ENCODE data around the gene DLGAP1.

Gene DLGAP1

DNA sequence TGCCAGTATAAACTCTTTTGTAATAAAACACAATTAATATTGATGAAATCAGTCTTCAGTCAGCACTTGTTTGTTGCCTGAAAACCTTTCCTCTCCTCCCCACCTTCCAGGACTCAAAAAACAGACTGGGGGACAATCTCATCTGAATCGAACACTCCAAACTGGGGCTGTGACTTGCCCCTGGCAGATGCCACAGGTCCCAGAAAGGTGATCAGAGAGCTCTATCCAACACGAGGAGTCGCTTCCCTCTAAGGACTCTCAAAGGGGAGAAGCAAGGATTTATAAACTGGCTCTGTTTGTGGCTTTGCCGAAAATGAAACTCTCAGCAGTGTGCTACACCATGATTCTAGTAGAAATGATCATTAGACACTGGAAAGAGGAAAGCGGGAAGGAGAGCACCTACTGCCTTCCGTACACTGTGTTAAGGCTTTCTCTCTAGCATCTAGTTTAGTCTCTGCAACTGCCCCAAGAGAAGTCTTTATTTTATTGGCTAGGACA, 805.9 kb downstream of the DLGAP1 start:
- DNase-seq: no peak

DNA sequence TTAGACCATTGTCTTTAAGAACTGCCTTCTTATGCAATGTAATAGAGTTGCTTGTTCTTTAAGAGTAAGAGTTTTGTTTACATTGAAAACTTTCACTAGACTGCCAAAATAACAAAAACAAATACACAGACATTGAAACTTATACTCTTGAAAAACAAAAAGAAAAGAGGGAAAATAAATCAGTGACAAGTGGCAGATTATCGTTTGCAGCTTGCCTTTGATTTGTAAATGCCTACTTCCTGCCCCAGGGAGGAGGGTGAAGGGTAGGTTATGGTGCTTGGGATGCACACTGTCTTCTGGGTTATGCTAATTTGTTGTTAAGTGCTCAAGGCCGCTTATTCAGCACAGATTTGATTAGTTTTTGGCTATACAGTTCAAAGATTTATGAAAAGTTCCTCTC, 806.5 kb downstream of the DLGAP1 start:
- DNase-seq: peak; percentile 60

DNA sequence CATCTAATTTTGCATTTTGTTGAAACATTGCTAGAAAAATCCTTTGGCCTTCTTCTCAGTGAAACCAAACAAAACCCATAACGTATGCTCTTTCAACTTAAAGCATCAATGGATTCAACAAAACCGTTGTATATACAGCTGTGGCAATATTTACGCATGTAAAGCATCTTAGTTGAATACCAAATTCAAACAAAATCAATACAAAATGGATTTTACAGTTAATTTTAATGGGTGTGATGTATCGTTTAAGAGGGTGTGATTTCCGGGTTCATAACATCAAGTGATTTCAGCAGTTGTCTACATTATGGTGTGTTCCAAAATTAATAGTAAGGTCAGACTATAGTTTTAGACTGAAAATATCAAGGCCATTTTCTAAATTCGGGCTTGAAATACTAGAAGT, 806.9 kb downstream of the DLGAP1 start:
- no peak for DNase-seq

DNA sequence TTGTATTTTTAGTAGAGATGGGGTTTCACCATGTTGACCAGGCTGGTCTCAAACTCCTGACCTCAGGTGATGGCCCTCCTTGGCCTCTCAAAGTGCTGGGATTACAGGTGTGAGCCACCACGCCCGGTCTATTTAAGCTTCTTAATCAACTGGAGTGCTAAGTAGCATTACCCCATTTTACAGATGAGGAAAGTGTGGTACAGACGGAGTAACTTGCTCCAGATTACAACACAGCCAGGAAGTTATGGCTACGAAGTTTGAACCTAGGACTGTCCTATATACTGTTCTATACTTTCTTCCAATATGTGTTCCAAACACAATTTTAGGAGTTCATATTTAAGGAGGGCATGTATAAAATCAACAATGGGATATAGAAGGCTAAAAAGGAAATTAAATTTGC, 807.5 kb downstream of the DLGAP1 start:
- DNase-seq: no peak

DNA sequence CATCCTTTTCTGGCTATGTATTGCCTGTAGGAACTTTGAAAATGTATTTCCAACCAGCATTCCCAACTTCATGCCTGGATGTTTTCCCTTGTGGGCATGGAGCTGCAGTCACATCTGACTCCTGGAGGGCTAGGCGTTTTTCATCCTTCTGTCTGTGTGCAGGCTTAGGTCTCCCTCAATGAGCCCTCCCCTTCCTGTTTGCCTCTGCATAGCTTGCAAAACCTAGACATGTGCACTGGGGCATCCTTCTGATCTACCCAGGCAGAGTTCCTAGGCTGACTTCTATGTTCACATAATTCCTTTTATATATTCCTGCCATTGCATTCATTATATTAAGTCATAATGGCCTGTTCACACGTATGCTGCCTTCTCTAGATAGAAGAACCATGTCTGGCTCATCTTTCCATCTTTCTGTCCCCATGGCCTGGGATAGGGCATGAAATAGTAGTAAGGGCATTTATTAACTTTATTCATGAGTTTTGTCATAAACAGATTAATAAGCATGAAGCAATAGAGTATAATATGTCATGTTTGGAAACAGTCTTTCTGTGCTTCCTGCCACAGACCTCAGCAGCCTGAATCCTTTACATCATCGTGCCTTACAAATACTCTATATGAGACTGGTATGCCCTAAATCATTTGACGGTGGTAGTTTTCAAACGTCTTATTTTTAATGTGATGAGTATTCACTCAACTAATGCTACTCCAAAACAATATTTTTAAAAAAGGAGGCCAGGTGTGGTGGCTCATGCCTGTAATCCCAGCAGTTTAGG, 809.5 kb downstream of the DLGAP1 start:
- DNase-seq: no peak

DNA sequence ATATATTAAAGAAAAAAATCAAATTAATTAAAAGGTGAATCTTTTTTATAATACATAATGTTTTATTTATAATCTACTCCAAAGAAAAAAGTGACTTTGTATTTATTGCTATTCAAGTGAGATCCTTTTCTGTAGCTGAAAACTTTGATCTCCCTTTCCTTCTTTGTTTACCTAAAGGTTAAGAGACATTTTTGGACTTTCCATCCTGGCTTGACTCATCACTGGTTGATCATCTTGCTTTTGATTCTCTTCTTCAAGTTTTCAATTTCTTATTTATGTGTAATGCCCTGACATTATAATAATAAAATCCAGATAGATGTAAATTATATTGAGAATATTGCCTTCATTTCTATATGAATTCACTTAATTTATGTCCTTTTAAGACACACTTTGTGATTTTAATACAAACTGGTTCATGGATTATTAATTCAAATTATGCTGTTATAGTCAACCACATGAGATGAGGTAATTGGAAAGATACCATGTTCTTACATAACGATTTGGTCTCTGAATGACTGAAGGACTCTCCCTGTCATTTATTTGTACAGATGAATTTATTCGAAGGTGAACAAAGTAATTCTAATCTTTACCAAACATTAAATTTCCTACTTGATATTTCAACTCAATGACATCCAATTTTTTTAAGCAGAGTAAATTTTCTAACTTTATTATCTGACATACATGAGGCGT, 820.7 kb downstream of the DLGAP1 start:
- DNase-seq: no peak

DNA sequence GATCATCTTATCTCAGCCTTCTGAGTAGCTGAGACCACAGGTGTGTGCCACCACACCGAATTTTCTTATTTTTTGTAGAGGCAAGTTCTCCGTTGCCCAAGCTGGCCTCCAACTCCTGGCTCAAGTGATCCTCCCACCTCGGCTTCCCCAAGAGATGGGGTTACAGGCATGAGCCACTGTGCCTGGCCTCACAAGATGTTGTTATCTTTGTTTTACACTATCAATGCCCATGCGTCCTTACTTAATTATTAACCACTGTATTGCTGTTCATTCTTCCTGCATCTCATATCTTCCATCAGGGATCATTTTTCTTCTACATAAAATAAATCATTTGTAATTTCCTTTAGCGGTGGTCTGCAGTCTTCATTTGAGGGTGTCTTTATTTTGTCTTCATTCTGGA, 823.2 kb downstream of the DLGAP1 start:
- DNase-seq: no peak

DNA sequence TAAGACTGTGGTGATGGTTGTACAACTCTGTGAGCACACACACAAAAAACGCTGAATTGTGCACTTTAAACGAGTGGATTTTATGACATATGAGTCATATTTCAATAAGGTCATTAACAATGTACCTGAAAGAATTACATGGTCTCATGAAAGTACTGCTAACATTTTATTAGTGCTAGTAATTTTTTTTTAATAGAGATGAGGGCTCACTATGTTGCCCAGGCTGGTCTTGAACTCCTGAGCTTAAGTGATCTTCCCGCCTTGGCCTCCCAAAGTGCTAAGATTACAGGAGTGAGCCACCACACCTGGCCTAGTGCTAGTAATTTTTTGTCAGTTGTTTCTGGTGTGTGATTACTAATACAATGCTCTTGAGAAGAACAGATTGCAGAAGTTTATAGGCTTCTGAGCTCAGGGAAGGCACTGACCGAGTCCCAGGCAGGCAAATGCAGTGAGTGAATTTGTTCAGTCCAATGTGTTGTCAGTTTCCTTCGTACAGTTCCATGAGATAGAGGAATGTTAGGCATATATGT, 828.1 kb downstream of the DLGAP1 start:
- DNase-seq: no peak

DNA sequence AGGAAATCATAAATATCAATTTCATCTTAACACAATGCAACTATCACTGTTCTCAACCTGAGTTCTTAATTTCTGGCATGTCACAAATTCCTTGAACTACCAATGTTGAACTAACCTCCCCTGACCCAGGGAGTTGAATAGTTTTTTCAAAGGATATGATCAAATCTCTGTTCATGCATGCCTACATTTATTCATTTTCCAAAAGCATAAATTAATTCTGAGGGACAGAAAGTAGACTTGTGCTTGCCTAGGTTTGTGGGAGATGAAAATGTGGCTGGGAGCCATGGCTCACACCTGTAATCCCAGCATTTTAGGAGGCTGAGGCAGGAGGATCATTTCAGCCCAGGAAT, 829.4 kb downstream of the DLGAP1 start:
- DNase-seq: no peak

DNA sequence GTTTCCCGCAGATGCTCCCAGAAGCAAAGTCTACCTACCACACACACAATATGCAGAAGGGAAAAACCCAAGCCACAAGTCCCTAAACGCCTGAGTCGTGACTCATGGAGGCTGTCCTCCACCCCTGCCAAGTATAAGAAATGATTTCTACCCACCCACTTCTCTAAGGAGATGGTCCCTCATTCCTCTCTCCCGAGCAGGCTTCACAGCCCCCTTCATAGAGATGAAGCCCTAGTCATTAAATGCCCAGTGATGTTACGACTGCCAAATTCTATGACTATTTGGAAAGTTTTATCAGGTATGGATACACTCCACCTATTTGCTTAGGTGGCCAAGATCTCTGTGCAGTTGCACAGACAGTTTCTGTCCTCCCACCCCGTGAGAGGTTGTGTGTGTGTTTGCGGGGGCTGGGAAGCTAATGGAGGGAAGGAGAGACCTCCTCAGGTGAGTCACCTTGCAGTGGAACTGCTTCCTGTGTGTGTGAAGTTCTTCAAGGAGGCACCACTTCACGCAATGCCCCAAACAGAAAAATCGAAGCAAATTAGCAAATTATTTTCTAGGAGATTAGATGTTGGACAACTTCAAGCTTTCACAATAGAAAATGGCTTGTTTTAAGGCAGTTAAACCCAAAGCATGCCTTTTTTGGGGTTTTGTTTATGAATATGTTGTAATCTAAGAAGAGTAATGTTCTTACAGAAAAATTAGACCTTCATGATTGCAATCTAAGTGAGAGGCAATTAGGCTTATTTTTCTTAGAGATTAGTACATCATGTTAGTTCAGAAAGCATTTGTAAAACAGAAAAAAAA, 830.0 kb downstream of the DLGAP1 start:
- no peak for DNase-seq

DNA sequence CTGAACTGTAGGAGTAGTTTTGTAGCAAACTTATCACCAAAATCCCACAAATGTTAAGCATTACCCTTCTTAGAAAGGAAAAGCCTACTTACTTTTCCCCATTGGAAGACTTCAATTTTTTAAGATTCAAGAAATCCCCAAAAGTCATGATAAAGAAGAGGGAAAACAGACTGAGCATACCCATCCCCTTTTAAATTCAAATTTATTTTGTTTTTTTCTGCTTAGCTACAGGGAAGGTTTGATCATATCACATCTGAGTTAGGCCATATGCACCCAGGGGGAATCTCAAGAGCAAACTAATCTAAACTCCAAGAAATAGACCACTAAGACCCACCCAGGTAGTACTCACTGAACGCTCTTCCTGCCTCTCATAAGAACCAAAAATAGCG, 830.6 kb downstream of the DLGAP1 start:
- no peak for DNase-seq

DNA sequence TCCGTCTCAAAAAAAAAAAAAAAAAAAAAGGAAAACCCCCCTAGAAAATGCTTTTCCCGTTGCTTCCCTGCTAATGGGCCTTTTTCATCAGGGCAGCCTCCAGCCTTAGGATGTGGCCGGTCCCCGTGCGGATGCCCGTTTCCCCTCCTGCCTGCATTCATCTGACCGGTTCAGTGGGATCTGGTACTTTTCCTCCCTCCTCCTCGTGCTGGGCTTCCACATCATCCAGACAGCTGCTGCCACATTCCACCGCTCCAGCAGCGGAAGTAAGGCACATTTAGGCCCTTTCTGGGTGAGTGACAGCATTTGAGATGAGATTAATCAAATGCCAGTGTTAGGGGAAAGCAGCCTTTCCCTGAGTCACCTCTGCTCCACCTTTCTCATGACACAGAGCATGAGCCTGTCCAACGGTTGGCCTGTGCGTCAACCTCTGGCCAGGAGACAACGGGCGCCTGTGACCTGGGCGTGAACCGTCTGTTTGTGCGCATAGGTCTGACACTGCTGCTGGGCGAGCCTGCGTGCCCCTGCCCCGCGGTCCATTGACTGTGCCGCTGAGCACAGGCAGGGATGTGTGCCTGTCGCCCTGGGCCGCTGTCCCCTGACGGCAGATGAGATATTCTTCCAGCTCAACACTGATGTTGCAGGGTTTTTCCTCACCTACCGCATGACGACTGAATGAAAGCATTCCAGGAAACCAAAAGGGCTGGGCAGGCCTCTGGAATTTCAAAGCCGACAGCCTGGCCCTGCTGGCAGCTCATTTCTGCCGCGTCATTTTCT, 831.1 kb downstream of the DLGAP1 start:
- peak; percentile 49 for DNase-seq

DNA sequence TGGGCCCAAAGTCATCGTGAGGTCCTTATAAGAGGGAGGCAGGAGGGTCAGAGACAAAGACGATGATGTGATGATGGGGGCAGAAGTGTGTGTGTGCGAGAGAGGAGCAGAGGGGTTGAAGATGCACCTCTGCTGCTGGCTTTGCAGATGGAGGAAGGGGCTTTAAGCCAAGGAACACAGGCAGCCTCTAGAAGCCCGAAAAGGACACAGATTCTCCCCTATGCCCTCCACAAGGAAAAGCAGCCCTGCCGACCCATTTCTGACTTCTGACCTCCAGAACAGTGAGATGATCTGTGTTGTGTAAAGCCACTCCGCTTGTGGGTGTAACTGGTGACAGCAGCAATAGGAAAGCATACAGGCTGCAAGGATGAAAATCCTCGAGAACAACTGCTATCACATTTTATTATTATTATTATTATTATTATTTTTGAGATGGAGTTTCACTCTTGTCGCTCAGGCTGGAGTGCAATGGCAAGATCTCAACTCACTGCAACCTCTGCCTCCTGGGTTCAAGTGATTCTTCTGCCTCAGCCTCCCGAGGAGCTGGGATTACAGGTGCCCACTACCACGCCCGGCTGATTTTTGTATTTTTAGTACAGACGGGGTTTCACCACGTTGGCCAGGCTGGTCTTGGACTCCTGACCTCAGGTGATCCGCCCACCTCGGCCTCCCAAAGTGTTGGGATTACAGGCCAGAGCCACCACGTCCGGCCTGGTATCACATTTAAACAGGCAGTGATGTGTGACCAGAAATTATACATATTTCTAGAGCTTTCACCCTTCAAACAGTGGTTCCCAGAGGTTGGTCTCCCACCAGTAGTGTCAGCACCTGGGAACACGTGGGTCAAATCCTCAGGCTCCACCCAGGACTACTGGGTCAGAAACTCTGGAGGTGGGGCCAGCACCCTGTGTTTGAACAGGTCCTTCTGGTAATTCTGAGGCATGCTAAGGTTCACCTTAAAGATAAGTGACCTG, 834.7 kb downstream of the DLGAP1 start:
- no peak for DNase-seq

DNA sequence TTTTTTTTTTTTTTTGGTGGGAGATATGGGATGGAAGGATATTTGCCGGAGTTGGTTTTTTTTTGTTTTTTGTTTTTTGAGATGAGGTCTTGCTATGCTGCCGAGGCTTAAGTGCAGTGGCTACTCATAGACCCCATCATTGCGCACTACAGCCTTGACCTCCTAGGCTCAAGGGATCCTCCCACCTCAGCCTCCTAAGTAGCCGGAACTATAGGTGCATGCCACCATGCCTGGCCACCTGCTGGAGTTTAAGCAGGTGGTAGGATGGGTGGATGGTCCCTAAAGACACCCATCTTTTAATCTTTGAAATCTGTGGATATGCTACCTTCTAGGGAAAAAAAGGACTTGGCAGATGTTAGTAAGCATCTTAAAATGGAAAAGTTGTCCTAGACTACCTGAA, 835.4 kb downstream of the DLGAP1 start:
- DNase-seq: no peak

DNA sequence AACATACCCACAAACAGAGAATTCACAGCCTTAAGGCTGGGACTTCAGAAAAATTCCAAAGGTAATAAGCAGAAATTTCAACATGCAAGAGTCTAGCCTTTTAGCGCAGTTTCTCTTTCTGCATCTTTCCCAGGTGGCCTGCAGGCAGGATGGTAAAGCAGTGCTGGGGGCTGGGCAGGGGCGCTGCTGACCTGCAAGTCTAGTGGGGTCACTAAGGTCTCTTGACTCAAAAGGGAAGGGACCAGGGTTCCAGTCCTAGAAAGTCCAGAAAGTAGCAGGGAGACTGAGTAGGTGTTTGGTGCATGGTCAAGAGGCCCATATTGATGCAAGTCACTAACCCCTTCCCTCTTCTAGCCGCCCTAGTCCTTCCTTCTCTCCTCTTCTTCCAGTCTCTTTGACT, 835.9 kb downstream of the DLGAP1 start:
- no peak for DNase-seq

DNA sequence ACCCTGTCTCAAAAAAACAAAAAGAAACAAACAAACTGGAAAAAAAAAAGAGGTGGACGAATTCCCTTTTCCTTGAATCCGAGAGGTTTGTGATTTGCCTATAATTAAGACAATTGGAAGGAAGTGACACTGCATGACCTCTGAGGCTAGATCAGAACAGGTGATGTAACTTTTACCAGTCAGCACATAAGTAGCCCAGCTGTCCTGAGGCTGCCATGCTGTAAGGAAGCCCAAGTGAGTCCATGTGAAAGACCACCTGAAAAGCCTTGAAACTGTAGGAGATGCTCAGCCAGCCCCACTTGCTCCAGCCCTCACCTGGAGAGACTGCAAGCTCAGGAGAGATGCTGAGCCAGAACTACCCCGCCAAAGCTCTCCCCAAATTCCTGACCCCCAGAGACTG, 838.4 kb downstream of the DLGAP1 start:
- DNase-seq: no peak

DNA sequence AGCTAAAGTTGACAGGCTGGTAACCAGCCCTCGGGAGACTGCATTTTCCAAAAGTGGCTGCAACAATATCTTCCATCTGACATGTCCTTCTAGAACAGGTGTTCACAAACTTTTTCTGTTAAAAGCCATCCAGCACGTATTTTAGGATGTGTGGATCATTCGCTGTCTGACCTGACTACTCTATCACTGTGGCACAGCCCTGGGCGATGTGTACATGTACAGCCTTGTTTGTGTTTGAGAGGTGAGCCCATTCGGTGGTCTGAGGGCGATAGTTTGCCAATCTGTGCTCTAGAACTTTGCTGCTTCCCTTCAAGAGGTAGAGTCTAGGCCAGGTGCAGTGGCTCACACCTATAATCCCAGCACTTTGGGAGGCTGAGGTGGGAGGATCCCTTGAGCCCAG, 839.0 kb downstream of the DLGAP1 start:
- DNase-seq: no peak

DNA sequence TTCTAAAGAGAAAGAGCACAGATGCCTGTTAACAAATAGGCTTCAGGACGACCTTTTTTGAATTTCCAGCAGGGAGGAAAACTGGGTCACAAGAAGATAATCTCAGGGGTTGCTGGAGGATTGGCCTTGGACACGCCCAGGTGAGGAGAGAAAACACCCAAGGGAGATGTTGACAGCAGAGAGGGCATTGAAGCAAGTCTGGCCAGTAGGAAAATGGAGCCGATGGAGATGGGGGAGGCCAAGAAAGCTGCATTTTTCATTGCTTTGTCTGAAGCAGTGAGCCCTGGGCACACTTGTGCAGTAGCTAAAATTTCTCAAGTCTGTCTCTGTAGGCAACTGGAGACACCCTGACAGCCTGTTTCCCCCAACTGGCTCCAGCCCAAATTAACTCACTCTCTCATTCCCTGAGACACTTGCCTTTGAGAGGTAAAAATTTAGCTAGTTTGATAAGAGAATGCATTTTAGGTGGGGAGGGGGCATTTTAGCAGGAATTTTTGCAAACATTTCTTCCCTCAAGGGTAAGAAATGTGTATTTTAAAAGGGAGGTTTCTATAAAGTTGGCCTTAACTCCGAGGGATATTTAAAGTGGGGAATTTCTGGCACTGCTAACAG, 839.6 kb downstream of the DLGAP1 start:
- no peak for DNase-seq

DNA sequence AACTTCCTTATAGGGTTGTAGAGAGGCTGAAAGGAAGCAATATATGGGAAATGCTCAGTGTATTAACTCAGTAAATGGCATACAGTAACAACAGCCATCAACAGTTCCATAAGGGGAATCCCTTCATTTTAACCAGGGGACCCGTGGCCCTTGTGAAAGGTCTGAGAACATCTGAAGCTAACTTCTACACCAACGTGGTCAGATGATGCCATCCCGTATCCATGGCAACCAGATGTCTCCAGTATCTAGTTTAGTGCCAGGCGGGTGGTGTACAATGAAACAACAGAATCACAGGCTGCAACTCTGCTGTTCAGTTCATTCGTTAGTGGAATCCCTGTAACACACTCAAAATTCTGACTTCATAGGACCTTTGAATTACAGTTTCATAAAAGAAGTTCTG, 842.8 kb downstream of the DLGAP1 start:
- no peak for DNase-seq

DNA sequence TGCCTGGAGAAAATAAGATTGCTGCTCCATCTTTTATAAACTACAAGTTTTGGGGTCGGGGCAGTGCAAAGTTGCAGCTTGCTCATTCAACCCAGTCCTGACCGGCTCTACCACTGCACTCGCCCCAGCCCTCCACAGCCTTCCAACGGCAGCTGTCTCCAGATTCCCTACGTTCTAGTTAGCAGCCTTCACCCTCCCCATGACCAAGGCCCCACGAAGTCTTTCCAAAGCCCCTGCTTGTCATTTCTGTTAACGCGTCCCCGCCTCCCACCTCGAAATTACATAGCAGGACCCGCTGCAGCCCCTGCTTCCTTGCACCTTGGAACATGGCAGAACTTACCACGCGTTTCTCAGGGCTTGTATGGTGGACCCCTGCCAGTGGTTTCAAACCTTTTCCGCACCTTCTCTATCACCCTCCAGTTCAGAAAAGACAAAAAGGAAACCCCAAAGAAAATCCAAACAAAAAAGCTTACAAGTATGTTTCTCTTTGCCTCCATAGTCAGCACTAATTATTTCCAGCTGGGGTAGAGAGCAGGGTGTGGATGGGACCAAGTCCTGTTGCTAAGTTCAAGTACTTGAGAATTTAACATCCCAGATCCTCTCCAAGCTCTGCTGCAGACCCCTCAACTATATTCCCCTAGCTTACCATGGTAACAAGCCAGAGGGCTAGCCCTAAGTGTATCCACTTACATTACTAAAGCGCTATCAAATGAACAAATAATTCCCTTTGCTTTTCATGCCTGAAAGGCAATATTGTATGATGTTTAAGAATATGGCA, 843.6 kb downstream of the DLGAP1 start:
- DNase-seq: no peak

Measured in NCI-H510A treated with DMSO at 0.1 percent for 48 hours (cell line).